Body of pancreas (tissue), 4 donors: Measurements from ENCODE around the gene PFN4. TPM values are rescaled to one million over a fixed set of nuclear protein-coding genes. Genes with fewer than 3 reads are reported as not detected.
"Not testable (repeated sequence)": the region's sequence is repeated elsewhere in the genome, so short reads cannot be mapped to it uniquely, and the experiment has no call there.

ENCODE experiments used
- ATAC-seq: fragments of 150-250 bp; one replicate; pipeline ENCODE4 v1.9.1; 2016
- DNase-seq, 4 donors: peaks; one replicate each; pipeline ENCODE4 v3.0.0-alpha.2; 2019
- H3K27ac ChIP-seq, 4 donors: fragments of 200-600 bp; sonication (generic); 1 replicate in 3 of 4; 2 replicates in 1 of 4; pipeline versions ENCODE4 v1.5.1 to v1.6.1; 2016 to 2019; ENCODE audit warnings: mild to moderate bottlenecking in 1 of 4, mixed read lengths in 1 of 4, moderate library complexity in 1 of 4
- H3K27me3 ChIP-seq, 2 donors: fragments of 200-600 bp; sonication (generic); one replicate each; pipeline ENCODE4 v1.6.0; 2016; ENCODE audit warnings: mild to moderate bottlenecking in 1 of 2
- H3K36me3 ChIP-seq, 2 donors: fragments of 200-600 bp; sonication (generic); replicated peaks in 1 of 2; 2 replicates each; pipeline ENCODE4 v1.5.1; 2016; ENCODE audit warnings: low read depth in 2 of 2; ENCODE audit not compliant: insufficient read depth in 1 of 2
- H3K4me1 ChIP-seq: fragments of 200-600 bp; sonication (generic); one replicate; pipeline ENCODE4 v1.6.0; 2016
- H3K4me3 ChIP-seq, 2 donors: fragments of 200-600 bp; sonication (generic); 1 replicate in 1 of 2; 2 replicates in 1 of 2; pipeline ENCODE4 v1.5.1; 2016 to 2019
- H3K9me3 ChIP-seq, 3 donors: fragments of 200-600 bp; sonication (generic); 1 replicate in 2 of 3; 2 replicates in 1 of 3; pipeline ENCODE4 v1.5.1; 2016
- POLR2A ChIP-seq, 3 donors: fragments of 450-650 bp; IDR thresholded peaks; one replicate each; pipeline ENCODE4 v1.6.1; 2016; ENCODE audit warnings: antibody characterized with exemption in 3 of 3, mild to moderate bottlenecking in 2 of 3
- WGBS, 2 donors: methylation state at CpG; one replicate each; pipeline ENCODE4 v1.1.5; 2017; 5-methylcytosine and 5-hydroxymethylcytosine counted together
- intact Hi-C: fragments of 100-400 bp; cut with DNase I; formaldehyde crosslinking; loops from one replicate; pipeline ENCODE4 v1.15.1; 2023
- total RNA-seq, 2 donors: library from RNA; depleted of rRNA; stranded (reverse); fragments of >200 nt; gene quantifications; one replicate each; pipeline ENCODE4 v1.1.0, GENCODE V29; 2016
- TF ChIP-seq, protein P1 (sequence below), 7 experiments: fragments of 450-650 bp in 4 of 7; fragments of 200-600 bp in 3 of 7; sonication (generic) in 3 of 7; IDR thresholded peaks; one replicate each; pipeline ENCODE4 v1.5.1; 2016 to 2019; ENCODE audit warnings: antibody characterized with exemption in 7 of 7

PFN4 gene
- total RNA-seq, 2 donors from 2014 or later, result not detected

DNA sequence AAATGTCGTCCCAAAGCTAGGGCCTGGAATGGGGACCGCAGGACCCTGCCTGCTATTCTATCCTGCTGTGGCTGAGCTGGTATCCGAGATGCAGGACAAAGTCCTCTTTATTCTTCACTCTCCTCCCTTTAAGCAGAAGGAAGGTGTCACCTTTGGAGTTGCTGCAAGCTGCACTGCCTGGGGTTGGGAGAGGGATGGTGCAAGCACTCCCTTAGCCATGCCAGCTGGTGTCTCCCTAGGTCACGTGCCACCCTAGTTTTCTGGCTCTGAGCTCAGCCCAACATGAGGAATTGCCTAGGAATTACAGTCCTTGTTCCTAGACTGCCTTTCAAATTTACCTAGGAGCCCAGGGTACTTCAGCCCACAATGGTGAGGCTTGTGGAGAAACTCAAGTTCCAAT lies 30.3 kb upstream of the PFN4 start:
- Histone ChIP-seq H3K4me3 (no peak overlapping the region), H3K27ac (no peak overlapping the region), H3K9me3 (no peaks in the 10 kb centered on the region), H3K4me1 (no peaks in the 10 kb centered on the region), H3K27me3 (no peaks in the 10 kb centered on the region), H3K36me3 (no peaks in the 10 kb centered on the region)
- DNase-seq (no peak), ATAC-seq (no peak)
- TF ChIP-seq, protein P1, sequence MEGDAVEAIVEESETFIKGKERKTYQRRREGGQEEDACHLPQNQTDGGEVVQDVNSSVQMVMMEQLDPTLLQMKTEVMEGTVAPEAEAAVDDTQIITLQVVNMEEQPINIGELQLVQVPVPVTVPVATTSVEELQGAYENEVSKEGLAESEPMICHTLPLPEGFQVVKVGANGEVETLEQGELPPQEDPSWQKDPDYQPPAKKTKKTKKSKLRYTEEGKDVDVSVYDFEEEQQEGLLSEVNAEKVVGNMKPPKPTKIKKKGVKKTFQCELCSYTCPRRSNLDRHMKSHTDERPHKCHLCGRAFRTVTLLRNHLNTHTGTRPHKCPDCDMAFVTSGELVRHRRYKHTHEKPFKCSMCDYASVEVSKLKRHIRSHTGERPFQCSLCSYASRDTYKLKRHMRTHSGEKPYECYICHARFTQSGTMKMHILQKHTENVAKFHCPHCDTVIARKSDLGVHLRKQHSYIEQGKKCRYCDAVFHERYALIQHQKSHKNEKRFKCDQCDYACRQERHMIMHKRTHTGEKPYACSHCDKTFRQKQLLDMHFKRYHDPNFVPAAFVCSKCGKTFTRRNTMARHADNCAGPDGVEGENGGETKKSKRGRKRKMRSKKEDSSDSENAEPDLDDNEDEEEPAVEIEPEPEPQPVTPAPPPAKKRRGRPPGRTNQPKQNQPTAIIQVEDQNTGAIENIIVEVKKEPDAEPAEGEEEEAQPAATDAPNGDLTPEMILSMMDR (IDR thresholded peaks at IDR 0.05), result no peak
- no peak for TF ChIP-seq POLR2A (IDR thresholded peaks at IDR 0.05)
- intact Hi-C loops, result no loop called here
- 91 to 93% methylated on average over 4 of the region's 4 CpGs for WGBS, 2 donors

DNA sequence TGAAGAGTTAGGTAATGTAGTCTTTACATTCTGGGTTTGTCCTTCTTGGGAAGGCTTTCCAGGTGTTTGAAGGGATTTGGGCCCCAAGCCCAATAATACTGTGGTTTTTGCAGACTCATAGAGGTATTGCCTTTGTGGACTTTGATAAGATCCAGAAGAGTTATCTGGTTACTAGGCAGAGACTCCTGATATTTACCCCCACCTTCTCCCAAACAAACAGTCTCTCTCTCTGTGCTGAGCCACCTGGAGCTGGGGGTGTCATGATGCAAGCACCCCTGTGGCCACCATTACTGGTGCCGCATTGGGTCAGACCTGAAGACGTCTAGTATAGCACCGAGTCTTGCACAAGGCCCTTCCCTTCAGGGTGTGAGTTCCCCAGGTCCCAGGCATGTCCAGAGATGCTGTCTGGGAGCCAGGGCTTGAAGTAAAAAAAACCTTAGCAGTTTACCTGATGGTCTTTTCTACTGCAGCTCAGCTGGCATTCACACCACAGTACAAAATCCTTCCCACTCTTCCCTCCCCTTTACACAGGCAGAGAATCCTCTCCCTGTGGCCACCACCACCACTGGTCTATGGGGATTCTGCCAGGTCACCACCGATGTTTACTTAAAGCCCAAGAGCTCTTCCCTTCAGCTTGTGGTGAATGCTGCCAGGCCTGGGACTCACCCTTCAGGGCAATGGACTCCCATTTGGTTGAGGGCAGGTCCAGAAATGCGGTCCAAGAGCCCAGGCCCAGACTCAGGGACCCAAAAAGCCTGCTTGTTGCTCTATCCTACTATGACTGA lies 29.5 kb upstream of the PFN4 start:
- ATAC-seq (no peak), DNase-seq (no peak)
- 94 to 95% methylated on average over 4 to 5 of the region's 5 CpGs for WGBS, 2 donors
- no peak for TF ChIP-seq POLR2A (IDR thresholded peaks at IDR 0.05)
- TF ChIP-seq, protein P1 (IDR thresholded peaks at IDR 0.05), result no peak
- Histone ChIP-seq H3K9me3 (peaks cover 0 to 6% (median 0%) of the 10 kb centered on the region in 3 donors), H3K27me3 (no peaks in the 10 kb centered on the region), H3K27ac (no peak overlapping the region), H3K36me3 (no peaks in the 10 kb centered on the region), H3K4me1 (no peaks in the 10 kb centered on the region), H3K4me3 (no peak overlapping the region)
- intact Hi-C loops, result no loop called here

DNA sequence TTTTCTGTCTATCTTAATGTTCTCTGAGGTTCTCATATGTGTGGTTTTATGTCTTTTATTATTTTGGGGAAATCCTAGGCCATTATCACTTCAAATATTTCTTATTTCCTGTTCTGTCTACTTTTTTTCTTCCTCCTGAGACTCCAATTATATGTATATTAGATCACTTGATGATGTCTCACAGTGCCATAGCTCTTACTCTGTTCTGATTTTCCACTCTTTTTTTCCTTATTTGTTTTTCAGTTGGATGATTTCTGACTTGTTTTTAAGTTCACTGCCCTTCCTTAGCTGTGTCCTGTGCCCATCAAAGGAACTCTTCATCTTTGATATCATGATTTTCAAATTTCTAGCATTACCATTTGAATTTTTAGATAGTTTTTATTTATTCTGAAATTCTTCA lies 24.2 kb upstream of the PFN4 start:
- intact Hi-C loops, result no loop called here
- ATAC-seq (no peak), DNase-seq (no peak)
- TF ChIP-seq, protein P1 (IDR thresholded peaks at IDR 0.05), result no peak
- no peak for TF ChIP-seq POLR2A (IDR thresholded peaks at IDR 0.05)
- Histone ChIP-seq H3K27me3 (no peaks in the 10 kb centered on the region), H3K9me3 (peaks cover 0 to 6% (median 0%) of the 10 kb centered on the region in 3 donors), H3K27ac (no peak overlapping the region), H3K4me1 (no peaks in the 10 kb centered on the region), H3K4me3 (no peak overlapping the region), H3K36me3 (no peaks in the 10 kb centered on the region)

DNA sequence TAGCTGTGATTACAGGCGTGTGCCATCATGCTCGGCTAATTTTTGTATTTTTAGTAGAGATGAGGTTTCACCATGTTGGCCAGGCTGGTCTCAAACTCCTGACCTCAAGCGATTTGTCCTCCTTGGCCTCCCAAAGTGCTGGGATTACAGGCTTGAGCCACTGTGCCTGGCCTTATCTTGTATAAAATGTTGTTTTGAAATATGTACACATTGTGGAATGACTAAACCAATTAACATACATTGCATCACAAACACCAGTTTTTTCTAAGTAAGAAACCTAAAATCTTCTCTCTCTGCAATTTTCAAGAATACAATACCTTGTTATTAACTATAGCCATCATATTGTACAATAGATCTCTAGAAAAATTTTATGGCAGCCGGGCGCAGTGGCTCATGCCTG lies 17.2 kb upstream of the PFN4 start:
- H3K9me3 ChIP-seq, ATAC-seq, H3K27me3 ChIP-seq, H3K36me3 ChIP-seq, H3K27ac ChIP-seq, H3K4me1 ChIP-seq, H3K4me3 ChIP-seq, intact Hi-C loops, DNase-seq: not testable (repeated sequence)
- 80 to 87% methylated on average over 5 of the region's 5 CpGs for WGBS, 2 donors

DNA sequence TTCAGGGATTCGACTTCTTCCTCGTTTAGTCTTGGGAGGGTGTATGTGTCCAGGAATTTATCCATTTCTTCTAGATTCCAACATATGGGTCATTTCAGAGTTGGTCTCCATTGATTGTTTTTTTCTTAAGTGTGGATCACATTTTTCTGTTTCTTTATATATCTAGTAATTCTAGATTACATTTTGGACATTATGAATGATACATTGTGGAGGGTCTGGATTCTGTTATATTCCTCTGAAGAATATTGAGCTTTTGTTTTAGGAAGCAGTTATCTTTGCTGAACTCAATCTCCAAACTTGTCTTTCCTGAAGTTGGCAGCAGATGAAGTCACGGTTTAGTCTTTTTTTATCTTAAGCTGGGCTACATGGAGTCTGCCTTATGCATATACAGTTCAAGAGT lies 9.4 kb upstream of the PFN4 start:
- Histone ChIP-seq H3K4me3 (no peak overlapping the region), H3K4me1 (no peaks in the 10 kb centered on the region), H3K9me3 (no peaks in the 10 kb centered on the region), H3K27me3 (no peaks in the 10 kb centered on the region), H3K27ac (no peak overlapping the region), H3K36me3 (no peaks in the 10 kb centered on the region)
- no peak for TF ChIP-seq POLR2A (IDR thresholded peaks at IDR 0.05)
- TF ChIP-seq, protein P1 (IDR thresholded peaks at IDR 0.05), result no peak
- intact Hi-C loops, result no loop called here
- ATAC-seq, result no peak
- WGBS, 2 donors, result 90 to 100% methylated on average over 3 of the region's 3 CpGs
- DNase-seq, result no peak
